Right atrium auricular region (tissue), 2 donors: ENCODE data around the gene CREB5. TPM values are rescaled to one million over a fixed set of nuclear protein-coding genes. Genes with fewer than 3 reads are reported as not detected.

Experiments used
- DNase-seq: peaks from one replicate; pipeline ENCODE4 v3.0.0-alpha.2; 2019; ENCODE audit warnings: low spot score
- H3K27ac ChIP-seq, 2 donors: fragments of 200-600 bp; sonication (generic); 1 replicate in 1 of 2; 2 replicates in 1 of 2; pipeline ENCODE4 v1.5.1; 2016 to 2019
- H3K27me3 ChIP-seq, 2 donors: fragments of 200-600 bp; sonication (generic); one replicate each; pipeline versions ENCODE4 v1.5.1 to v1.6.0; 2017 to 2019
- H3K36me3 ChIP-seq: fragments of 200-600 bp; sonication (generic); one replicate; pipeline ENCODE4 v1.5.1; 2016
- H3K4me1 ChIP-seq, 2 donors: fragments of 200-600 bp; sonication (generic); one replicate each; pipeline versions ENCODE4 v1.5.1 to v1.6.0; 2017 to 2019
- H3K4me3 ChIP-seq, 2 donors: fragments of 200-600 bp; sonication (generic); 1 replicate in 1 of 2; 2 replicates in 1 of 2; pipeline ENCODE4 v1.5.1; 2017 to 2019; ENCODE audit warnings: mild to moderate bottlenecking in 1 of 2, moderate library complexity in 1 of 2
- H3K9me3 ChIP-seq, 2 donors: fragments of 200-600 bp; sonication (generic); one replicate each; pipeline ENCODE4 v1.5.1; 2019
- CTCF ChIP-seq, 2 donors: fragments of 200-600 bp; sonication (generic); IDR thresholded peaks; one replicate each; pipeline ENCODE4 v1.5.1; 2019; ENCODE audit warnings: antibody characterized with exemption in 2 of 2
- total RNA-seq, 2 donors: library from RNA; depleted of rRNA; stranded (reverse); fragments of >200 nt; gene quantifications; one replicate each; pipeline ENCODE4 v1.1.0, GENCODE V29; 2016

CREB5 gene
- total RNA-seq, 2 donors from 2014 or later: 10.5 to 20.8 TPM

DNA sequence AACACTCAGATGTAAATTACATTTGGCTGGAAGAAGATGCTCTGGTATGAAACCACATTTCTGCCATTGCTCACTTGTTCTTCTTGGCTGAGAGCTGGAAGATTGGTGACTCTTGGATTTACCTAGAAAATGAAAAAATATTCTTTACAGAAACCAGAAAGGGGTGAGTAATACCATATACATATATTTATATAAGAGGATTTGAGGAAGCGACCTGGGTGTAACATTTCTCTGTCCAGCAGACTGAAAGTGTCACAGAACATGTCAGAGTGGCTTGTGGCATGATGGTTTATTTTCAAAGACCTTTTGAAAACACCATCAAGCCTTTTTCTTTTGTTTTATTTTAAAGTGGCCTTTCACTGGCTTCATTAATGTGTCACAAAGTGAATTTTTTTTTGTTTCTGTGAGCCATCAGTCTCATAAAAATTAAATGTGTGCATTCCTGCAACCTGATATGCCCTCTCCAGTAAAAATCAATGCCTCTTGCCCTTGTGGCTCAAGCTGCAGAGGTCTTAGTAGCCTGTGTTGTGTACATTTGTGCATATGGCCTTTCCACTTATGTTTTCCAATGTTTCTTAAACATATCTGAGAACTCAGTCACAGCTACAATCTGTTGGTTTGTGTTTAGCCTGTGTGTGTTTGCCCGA lies 23.5 kb downstream of the CREB5 start:
- Histone ChIP-seq H3K27ac (no peak overlapping the region), H3K36me3 (no peaks in the 10 kb centered on the region), H3K4me3 (no peak overlapping the region), H3K27me3 (no peaks in the 10 kb centered on the region), H3K4me1 (peaks cover 0 to 4% of the 10 kb centered on the region in 2 donors), H3K9me3 (no peaks in the 10 kb centered on the region)
- no peak for DNase-seq
- TF ChIP-seq CTCF (IDR thresholded peaks at IDR 0.05): no peak

GRCh38 chr7:28440055-28440601 lies 27.8 kb downstream of the CREB5 start:
- no peaks in the 10 kb centered on the region for H3K4me1 ChIP-seq
- no peak for DNase-seq
- no peaks in the 10 kb centered on the region for H3K27me3 ChIP-seq

DNA sequence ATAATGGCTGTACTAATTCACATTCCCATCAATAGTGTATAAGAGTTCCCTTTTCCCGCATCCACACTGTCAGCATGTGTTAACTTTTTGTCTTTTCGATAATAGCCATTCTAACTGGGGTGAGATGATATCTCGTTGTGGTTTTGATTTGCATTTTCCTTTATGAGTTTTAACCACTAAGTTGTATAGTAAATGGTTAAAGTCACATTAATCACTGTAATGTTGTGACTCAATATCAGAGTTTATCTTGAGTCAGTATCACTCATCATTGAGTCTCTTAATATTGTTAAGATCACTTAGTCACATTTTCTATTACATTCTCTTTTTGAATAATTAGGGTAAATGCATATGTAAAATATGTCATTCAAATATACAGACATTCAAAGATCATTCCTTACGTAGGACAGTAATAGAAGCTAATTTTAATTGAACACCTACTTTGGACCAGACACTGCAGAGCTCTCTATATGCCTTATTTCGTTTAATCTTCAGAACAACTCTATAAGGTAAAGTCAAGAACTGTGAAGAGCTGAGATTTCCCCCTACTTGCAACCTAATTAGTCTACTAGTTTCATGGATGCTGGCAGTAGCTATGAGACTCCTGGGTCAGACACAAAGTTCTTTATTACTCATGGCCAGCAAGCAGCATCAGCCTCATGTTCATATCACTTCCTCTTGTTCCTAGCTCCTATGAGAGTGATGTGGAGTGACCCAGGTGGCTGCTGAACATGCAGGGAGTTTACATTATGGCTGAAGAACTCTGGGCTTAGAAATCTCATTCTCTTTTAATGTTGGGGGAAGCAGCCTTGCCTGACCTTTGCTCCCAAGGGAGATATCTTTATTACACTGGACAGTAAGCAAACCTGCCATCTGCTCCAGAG lies 30.5 kb downstream of the CREB5 start:
- DNase-seq: no peak
- H3K9me3 ChIP-seq: no peaks in the 10 kb centered on the region
- no peak overlapping the region for H3K27ac ChIP-seq
- no peak overlapping the region for H3K4me3 ChIP-seq
- no peak for TF ChIP-seq CTCF (IDR thresholded peaks at IDR 0.05)
- no peaks in the 10 kb centered on the region for H3K27me3 ChIP-seq
- H3K4me1 ChIP-seq: no peaks in the 10 kb centered on the region
- no peaks in the 10 kb centered on the region for H3K36me3 ChIP-seq

More at GRCh38 chr7:28440055-28440601, 27.8 kb downstream of the CREB5 start:
- no peaks in the 10 kb centered on the region for H3K9me3 ChIP-seq
- no peak overlapping the region for H3K4me3 ChIP-seq
- no peak for TF ChIP-seq CTCF (IDR thresholded peaks at IDR 0.05)
- H3K36me3 ChIP-seq: no peaks in the 10 kb centered on the region
- no peak overlapping the region for H3K27ac ChIP-seq

DNA sequence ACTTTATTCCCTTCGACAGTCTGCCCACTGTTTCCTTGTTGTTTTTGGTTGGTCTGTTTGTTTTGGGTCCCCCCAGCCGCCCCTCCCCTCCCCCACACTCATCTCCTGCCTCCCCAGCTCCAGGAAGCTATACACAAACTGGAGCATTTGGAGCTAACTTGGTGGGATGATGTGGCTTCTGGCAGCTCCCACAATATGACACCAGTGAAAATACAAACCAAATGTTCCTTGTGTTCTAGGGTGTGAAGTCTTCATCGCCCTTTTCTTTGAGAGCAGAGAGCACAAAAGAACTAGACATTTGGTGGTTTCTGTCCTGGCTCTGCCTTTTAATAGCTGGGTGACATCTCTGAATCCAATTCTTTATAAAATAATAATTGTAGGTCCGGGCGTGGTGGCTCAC lies 33.8 kb downstream of the CREB5 start:
- Histone ChIP-seq H3K9me3 (no peaks in the 10 kb centered on the region), H3K36me3 (no peaks in the 10 kb centered on the region), H3K4me3 (no peak overlapping the region), H3K27me3 (no peaks in the 10 kb centered on the region), H3K27ac (no peak overlapping the region), H3K4me1 (no peaks in the 10 kb centered on the region)
- TF ChIP-seq CTCF (IDR thresholded peaks at IDR 0.05): no peak
- no peak for DNase-seq

DNA sequence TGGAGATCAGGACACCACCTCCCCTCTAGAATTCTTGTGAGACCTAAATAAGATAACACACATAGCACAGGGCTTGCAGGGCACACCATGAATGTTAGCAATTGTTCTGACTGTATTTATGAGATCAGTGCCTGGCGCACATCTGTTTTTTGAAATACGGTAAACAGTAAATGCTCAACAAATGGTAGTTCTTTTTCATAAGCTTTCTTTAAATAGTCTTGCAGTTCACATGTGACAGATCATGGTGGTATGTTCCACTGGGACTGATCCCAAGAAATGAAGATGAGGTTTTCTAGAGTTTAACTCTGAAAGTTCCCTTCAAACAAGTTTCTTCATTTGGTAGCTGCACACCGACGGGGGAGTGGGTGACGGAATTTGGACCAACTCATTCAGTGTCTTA lies 34.8 kb downstream of the CREB5 start:
- DNase-seq: no peak
- Histone ChIP-seq H3K27me3 (no peaks in the 10 kb centered on the region), H3K4me1 (no peaks in the 10 kb centered on the region), H3K27ac (no peak overlapping the region), H3K9me3 (no peaks in the 10 kb centered on the region), H3K4me3 (no peak overlapping the region), H3K36me3 (no peaks in the 10 kb centered on the region)
- TF ChIP-seq CTCF (IDR thresholded peaks at IDR 0.05): no peak
